Vagina (tissue), 2 donors: ENCODE measurements around the gene SYCP2.

Source experiments
- POLR2A ChIP-seq, 2 donors: fragments of 450-650 bp; IDR thresholded peaks; one replicate each; pipeline ENCODE4 v1.6.1; 2017; ENCODE audit warnings: antibody characterized with exemption in 2 of 2, mild to moderate bottlenecking in 2 of 2, moderate library complexity in 2 of 2
- POLR2AphosphoS5 ChIP-seq, 2 donors: sonication (generic); formaldehyde crosslinking; IDR thresholded peaks; one replicate each; pipeline ENCODE4 v1.9.0; 2017; ENCODE audit warnings: antibody characterized with exemption in 2 of 2, mild to moderate bottlenecking in 2 of 2, low read depth in 1 of 2; ENCODE audit not compliant: insufficient read depth in 1 of 2
- TF ChIP-seq, protein P1 (sequence below), 3 experiments: fragments of 450-650 bp in 2 of 3; fragments of 200-600 bp in 1 of 3; sonication (generic) in 1 of 3; IDR thresholded peaks; one replicate each; pipeline ENCODE4 v1.5.1; 2017 to 2019; ENCODE audit warnings: antibody characterized with exemption in 3 of 3, mild to moderate bottlenecking in 2 of 3, moderate library complexity in 2 of 3

DNA sequence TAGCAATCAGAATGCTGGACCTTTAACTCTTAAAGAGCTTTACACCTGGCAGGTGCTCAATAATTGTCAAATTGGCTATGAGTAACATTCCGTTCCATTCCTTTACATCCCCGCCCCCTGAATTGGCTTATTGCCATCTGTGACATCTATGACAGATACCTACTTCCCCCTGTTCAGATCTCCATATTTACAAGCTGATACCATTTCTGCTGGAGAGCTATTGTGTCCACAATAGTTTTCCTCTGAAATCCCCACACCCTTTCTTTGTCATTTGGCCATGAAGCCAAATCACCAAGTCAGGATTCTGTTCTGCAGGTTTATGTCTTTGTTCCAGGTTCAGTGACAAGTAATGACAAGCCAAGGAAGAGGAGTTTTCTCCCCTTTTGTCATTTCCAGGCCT, 28.0 kb upstream of the SYCP2 start:
- TF ChIP-seq, protein P1, sequence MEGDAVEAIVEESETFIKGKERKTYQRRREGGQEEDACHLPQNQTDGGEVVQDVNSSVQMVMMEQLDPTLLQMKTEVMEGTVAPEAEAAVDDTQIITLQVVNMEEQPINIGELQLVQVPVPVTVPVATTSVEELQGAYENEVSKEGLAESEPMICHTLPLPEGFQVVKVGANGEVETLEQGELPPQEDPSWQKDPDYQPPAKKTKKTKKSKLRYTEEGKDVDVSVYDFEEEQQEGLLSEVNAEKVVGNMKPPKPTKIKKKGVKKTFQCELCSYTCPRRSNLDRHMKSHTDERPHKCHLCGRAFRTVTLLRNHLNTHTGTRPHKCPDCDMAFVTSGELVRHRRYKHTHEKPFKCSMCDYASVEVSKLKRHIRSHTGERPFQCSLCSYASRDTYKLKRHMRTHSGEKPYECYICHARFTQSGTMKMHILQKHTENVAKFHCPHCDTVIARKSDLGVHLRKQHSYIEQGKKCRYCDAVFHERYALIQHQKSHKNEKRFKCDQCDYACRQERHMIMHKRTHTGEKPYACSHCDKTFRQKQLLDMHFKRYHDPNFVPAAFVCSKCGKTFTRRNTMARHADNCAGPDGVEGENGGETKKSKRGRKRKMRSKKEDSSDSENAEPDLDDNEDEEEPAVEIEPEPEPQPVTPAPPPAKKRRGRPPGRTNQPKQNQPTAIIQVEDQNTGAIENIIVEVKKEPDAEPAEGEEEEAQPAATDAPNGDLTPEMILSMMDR (IDR thresholded peaks at IDR 0.05) = no peak
- TF ChIP-seq POLR2AphosphoS5 (IDR thresholded peaks at IDR 0.05; ENCODE audit: insufficient read depth in 1 of 2, low read depth in 1 of 2) = peak in 1 of 2 donors; percentile 41
- TF ChIP-seq POLR2A (IDR thresholded peaks at IDR 0.05) = no peak
